Measurements from ENCODE around the gene CCNF.

- no peak for TF ChIP-seq CREB5 (CRISPR knock-in tag; IDR thresholded peaks at IDR 0.05; ENCODE audit: low read depth)
- no peak for TF ChIP-seq ZC3H10 (CRISPR knock-in tag; IDR thresholded peaks at IDR 0.05)
- no peak for TF ChIP-seq RARB (CRISPR knock-in tag; IDR thresholded peaks at IDR 0.05)
- TF ChIP-seq PPARA (CRISPR knock-in tag; IDR thresholded peaks at IDR 0.05; ENCODE audit: borderline replicate concordance) = no peak
- no peak for TF ChIP-seq ZNF70 (CRISPR knock-in tag; IDR thresholded peaks at IDR 0.05)
- no peak for TF ChIP-seq ARNTL (CRISPR knock-in tag; IDR thresholded peaks at IDR 0.05; ENCODE audit: borderline replicate concordance, low read depth)
- no peak for TF ChIP-seq ZFP30 (CRISPR knock-in tag; IDR thresholded peaks at IDR 0.05)
- no peak for TF ChIP-seq TOX (CRISPR knock-in tag; IDR thresholded peaks at IDR 0.05; ENCODE audit: borderline replicate concordance)
- no peak for TF ChIP-seq TCF4 (CRISPR knock-in tag; IDR thresholded peaks at IDR 0.05; ENCODE audit: borderline replicate concordance)
- TF ChIP-seq SNAI2 (CRISPR knock-in tag; IDR thresholded peaks at IDR 0.05) = no peak
Measured at GRCh38 chr16:2489581-2489980, 60.3 kb downstream of the CCNF start.

Measured in SK-N-SH treated with all-trans-retinoic acid at 6 μM for 48 hours (cell line).